Hematopoietic multipotent progenitor cell treated with erythropoietin and hydrocortisone succinate and interleukin-3 and kit ligand, for 4 days (in vitro differentiated cells): ENCODE results near the gene PDLIM5.
"Not testable (repeated sequence)": the region's sequence is repeated elsewhere in the genome, so short reads cannot be mapped to it uniquely, and the experiment has no call there.

Experiments used
- DNase-seq: peaks from one replicate; pipeline ENCODE4 v3.0.0-alpha.2; 2015

PDLIM5 gene

DNA sequence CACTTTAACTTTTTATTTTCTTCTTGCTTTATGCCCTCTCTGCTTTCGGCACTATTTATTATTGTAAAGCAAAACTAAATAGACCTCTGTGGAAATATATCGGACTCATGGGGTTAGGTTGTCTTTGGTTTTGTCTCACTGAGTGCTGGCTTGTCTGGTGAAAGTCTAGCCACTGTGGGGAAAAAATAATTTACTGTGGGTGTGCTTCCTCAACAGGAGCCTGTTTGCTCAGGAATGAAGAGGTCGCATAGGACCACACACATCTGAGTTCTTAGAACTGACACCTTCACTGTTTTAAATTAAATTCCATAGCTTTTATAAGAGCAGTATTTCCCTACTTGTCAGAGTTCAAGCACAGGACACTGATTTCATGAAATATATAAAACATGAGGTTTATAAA lies 203.0 kb downstream of the PDLIM5 start:
- DNase-seq = no peak

DNA sequence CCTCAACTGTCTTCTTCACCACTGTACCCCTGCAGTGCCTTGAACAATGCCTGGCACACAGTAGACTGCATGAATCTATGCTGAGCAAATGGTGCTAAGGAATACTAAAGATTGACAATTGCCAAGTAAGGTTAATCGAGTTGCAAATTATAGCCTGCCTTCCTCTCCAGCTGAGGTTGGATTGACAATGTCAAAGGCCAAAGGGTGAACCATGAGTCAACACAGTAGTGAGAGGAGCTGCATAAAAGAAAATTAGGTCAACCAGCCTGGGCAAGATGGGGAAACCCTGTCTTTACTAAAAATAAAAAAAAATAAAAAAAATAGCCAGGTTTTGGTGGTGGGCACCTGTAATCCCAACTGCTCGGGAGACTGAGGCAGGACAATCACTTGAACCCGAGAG lies 208.9 kb downstream of the PDLIM5 start:
- DNase-seq = no peak

DNA sequence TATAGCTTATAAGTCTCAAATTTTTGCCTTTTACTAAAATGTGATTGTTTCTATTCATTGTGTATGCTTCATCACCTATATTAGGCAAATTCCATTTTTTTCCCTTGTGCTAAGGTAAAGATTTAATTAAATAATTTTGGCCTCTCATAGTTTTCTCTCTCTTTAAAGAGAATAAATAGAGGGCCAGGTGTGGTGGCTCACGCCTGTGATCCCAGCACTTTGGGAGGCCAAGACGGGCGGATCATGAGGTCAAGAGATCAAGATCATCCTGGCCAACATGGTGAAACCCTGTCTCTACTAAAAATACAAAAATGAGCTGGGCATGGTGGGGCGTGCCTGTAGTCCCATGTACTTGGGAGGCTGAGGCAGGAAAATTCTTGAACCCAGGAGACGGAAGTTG lies 213.3 kb downstream of the PDLIM5 start:
- not testable (repeated sequence) for DNase-seq

DNA sequence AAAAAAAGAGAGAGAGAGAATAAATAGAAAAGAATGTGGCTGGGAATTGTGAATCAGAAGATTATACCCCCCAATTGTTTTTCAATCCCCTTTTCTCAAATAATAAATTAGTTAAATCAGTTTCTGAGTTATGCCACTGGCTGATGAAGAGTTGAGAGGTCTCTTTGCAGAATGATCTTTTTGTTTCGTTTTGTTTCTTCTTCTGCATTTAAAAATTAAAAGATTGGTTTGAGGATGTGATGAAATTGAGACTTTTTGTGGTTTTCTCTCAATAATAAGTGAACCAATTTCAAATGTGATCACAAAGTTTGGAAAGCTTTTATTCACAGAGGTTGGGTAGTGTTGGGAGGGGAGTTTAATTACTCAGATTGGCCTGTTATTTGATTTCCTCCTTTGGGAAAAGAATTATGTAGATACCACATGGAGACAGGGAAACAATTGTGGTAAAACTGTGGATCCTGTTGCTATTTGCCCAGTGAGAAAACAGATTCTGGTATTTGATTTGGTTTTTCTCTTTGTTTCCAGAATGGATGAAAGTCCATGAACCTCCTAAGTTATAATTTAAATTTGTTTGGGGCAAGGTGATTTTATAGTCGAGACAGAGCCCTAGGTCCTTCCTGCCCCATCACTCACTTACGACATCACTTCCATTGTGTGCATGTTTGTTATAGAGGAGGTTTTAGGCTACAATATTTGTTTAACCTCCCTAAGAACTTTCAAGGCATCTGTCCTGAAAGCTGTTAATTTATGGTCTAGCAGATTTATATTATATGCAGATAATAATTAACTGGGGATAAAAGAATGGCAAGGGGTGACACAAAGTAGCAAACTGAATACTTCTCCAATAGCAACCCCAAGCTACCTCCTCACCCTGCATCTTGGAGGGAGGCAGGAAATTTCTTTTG lies 214.0 kb downstream of the PDLIM5 start:
- DNase-seq = no peak

DNA sequence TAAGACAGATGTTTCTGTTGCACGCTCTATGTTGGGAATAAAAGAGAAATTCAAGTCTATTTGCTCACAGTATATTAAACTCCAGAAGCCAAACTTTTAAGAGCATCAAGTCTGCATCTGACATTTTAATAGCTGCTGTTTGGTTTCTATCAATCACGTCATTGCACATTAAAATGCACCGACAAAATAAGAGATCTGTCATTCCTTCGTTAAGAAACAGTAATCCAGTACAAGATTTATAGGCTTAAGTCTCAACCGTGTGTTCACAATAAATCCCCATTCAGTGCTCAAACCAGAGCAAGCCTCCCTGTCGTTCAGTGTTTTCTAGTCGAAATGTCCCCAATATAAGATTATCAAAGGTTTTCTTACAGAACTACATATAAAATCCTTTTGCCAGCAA lies 217.0 kb downstream of the PDLIM5 start:
- no peak for DNase-seq

- no peak for DNase-seq
These were observed 218.2 kb downstream of the PDLIM5 start for GRCh38 chr4:94669672-94670664.

GRCh38 chr4:94671113-94671512 lies 219.4 kb downstream of the PDLIM5 start:
- DNase-seq = no peak

- no peak for DNase-seq
These were observed 222.2 kb downstream of the PDLIM5 start for GRCh38 chr4:94673961-94674360.

- no peak for DNase-seq
These were observed 225.2 kb downstream of the PDLIM5 start for GRCh38 chr4:94676970-94677369.

GRCh38 chr4:94678896-94679295 lies 227.2 kb downstream of the PDLIM5 start:
- no peak for DNase-seq

- DNase-seq = no peak
These were observed 228.6 kb downstream of the PDLIM5 start for GRCh38 chr4:94680176-94680862.

- DNase-seq = no peak
These were observed 234.3 kb downstream of the PDLIM5 start for GRCh38 chr4:94686086-94686485.

- DNase-seq = no peak
These were observed 237.6 kb downstream of the PDLIM5 start for GRCh38 chr4:94689155-94689860.

DNA sequence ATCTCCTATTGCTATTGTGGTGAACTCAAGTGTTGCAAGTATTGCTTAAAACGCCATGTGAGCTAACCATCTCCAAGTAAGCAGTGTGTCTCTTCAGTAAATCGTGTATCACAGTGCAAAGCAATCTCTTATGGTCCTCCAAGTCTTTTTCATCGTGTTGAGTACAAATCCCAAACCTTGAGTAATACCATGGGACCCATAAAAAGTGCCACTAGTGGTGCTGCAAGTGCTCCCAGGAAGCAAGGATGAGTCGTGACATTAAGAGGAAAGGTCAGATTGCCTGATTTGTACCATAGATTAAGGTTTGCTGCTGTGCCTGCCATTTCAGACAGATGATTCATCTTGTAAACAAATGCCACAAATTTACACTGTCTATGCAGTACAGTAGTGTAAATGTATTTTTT lies 239.1 kb downstream of the PDLIM5 start:
- no peak for DNase-seq

GRCh38 chr4:94691552-94691951 lies 239.8 kb downstream of the PDLIM5 start:
- DNase-seq = no peak

GRCh38 chr4:94695384-94695783 lies 243.6 kb downstream of the PDLIM5 start:
- DNase-seq = no peak

DNA sequence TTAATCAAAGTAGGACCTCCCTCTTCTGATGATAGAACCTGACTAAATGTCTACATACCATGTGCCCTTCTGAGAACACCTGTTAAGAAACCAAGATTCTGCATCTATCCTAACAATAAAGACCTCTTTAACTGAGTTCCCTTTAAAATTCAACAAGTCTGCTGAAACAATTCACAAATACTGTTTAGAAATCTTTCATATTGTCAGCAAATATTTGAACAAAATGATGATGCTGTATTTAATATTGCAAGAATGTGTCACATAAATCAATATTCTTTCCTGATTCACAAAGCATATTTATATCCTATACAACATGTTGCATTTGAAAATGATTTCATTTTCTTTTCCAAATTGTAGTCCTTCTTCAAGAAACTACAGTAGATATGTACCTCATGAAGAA lies 246.4 kb downstream of the PDLIM5 start:
- DNase-seq = no peak

- DNase-seq = no peak
These were observed 248.6 kb downstream of the PDLIM5 start for GRCh38 chr4:94700298-94700697.

GRCh38 chr4:94701631-94702300 lies 250.0 kb downstream of the PDLIM5 start:
- DNase-seq = no peak

DNA sequence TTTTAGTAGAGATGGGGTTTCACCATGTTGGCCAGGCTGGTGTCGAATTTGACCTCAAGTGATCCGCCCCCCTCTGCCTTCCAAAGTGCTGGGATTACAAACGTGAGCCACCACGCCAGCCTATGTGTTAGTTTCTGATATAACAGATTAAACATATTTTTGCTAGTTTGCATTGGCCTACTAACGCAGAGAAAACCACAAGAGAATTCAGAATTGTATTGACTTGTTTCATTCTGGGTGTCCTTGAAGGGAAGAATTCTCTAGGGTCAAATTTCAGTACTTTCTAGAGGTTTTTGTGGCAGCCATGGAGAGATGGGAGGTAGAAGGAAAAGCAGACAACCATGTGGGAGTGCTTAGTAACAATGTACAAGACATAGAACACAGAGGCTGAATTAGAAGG lies 259.9 kb downstream of the PDLIM5 start:
- DNase-seq = no peak

GRCh38 chr4:94714365-94715160 lies 262.8 kb downstream of the PDLIM5 start:
- no peak for DNase-seq
